Transverse colon (tissue), 4 donors: ENCODE measurements around the gene BTRC.

ENCODE experiments used
- EP300 ChIP-seq: sonication (generic); formaldehyde crosslinking; IDR thresholded peaks from one replicate; pipeline ENCODE4 v1.6.1; 2017; ENCODE audit warnings: antibody characterized with exemption, low read depth
- POLR2A ChIP-seq: fragments of 450-650 bp; IDR thresholded peaks from one replicate; pipeline ENCODE4 v1.6.1; 2016; ENCODE audit warnings: antibody characterized with exemption, mild to moderate bottlenecking, moderate library complexity
- POLR2AphosphoS5 ChIP-seq, 3 donors: sonication (generic); formaldehyde crosslinking; IDR thresholded peaks; one replicate each; pipeline ENCODE4 v1.6.1; 2016; ENCODE audit warnings: antibody characterized with exemption in 3 of 3
- TF ChIP-seq, protein P1 (sequence below), 5 experiments: fragments of 200-600 bp in 3 of 5; fragments of 450-650 bp in 2 of 5; sonication (generic) in 3 of 5; IDR thresholded peaks; 1 replicate in 2 of 5; 2 replicates in 3 of 5; pipeline ENCODE4 v1.5.1; 2016 to 2017; ENCODE audit warnings: antibody characterized with exemption in 5 of 5, inconsistent platforms in 3 of 5, mild to moderate bottlenecking in 2 of 5, moderate library complexity in 1 of 5

DNA sequence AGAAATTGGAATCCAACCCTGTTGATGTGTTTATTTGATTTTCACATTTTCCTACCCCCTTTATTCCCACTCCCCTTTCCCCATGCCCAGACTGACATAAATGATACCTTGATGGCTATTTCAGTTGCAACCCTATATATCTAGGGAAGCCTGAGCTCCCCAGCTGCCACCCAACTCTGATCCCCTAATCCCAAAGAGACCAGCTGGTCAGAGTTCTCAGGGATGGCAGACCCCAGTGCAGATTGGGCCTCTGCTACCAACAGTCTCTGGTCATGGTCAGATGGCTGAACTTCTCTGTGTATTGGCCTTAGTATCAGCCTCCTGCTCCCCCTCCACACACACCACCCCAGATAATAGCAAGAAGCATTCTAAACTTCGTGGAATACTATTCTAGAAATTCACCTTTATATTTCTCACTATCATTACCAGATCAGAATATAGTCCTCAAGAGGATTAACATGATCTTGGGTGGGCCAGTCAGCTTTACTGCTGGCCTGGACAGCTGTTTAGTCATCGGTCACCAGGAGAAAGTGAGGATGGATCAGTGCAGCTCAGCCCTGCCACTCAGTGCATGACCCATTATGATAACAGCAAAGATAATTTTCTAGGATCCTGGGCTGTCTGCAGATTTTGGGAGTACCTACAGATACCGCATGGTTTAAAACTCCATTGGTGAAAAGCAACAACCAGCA is 24.5 kb upstream of the BTRC start:
- TF ChIP-seq POLR2AphosphoS5 (IDR thresholded peaks at IDR 0.05), result no peak
- TF ChIP-seq, protein P1, sequence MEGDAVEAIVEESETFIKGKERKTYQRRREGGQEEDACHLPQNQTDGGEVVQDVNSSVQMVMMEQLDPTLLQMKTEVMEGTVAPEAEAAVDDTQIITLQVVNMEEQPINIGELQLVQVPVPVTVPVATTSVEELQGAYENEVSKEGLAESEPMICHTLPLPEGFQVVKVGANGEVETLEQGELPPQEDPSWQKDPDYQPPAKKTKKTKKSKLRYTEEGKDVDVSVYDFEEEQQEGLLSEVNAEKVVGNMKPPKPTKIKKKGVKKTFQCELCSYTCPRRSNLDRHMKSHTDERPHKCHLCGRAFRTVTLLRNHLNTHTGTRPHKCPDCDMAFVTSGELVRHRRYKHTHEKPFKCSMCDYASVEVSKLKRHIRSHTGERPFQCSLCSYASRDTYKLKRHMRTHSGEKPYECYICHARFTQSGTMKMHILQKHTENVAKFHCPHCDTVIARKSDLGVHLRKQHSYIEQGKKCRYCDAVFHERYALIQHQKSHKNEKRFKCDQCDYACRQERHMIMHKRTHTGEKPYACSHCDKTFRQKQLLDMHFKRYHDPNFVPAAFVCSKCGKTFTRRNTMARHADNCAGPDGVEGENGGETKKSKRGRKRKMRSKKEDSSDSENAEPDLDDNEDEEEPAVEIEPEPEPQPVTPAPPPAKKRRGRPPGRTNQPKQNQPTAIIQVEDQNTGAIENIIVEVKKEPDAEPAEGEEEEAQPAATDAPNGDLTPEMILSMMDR (IDR thresholded peaks at IDR 0.05), result no peak
- no peak for TF ChIP-seq POLR2A
- TF ChIP-seq EP300, result no peak
